ENCODE data around the gene IDH3G.
A peak's percentile ranks its signal among the peaks of the same experiment; 100 is the strongest.
"Not testable (repeated sequence)": the region's sequence is repeated elsewhere in the genome, so short reads cannot be mapped to it uniquely, and the experiment has no call there.

IDH3G gene

DNA sequence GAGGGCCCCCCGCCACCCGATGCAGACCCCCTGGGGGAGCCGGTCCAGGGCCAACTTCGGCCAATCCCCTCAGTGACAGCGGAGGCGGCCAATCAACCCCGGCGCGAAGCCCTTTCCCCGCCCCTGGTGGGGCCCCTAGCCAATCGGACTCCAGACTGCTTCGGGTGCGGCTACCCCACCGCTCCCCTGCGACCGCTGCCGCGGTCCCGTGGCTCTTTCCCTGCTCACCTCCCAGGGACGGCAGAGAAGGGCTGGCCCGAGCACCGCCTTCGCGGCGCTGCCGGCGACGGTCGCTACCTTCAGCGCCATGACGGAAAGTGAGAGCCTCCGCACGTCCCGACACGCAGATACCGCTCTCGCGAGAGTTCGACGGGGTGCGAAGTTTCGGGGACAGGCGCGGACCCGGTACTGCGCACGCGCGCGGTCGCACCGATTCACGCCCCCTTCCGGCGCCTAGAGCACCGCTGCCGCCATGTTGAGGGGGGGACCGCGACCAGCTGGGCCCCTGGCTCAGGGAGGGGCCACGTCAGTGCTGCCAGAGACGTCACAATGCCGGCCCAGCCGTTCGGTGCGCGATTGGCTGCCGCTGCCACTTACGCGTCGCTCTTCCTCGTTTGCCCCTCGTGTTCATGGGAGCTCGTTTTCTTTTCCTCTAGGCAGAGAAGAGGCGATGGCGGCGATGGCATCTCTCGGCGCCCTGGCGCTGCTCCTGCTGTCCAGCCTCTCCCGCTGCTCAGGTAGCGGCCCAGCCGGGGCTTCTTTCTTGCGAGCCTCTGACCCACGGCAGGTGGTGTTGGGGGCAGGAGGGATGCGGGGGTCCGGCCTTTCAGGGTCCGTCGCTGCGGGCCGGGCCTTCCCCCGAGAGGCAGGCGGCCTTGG is at the start of gene IDH3G, which contains the start of gene SSR4:
Gene IDH3G, minus strand, starts transcription at position 358 of the 879 bp plus-strand sequence. Its CDS starts 49 bp downstream, at position 309.
Gene SSR4, plus strand, starts transcription at position 651 of the 879 bp plus-strand sequence. Its CDS starts 20 bp downstream, at position 671.
- DNase-seq (ENCODE audit: low read depth in 2 of 2): peak; percentile 76 to 86

DNA sequence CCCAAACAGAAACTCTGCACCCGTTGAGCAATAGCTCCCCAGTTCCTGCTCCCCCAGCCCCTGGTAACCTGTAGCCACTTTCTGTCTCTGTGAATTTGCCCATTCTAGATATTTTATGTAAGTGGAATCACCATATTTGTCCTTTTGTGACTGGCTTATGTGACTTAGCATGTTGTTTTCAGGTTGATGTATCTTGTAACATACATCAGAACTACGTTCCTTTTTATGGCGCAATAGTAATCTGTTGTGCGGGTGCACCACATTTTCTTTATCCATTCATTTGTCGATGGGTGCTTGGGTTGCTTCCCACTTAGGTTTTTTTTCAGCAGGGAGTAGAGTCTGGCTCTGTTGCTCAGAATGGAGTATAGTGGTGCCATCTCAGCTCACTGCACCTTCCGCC is 42.7 kb upstream of the IDH3G start:
- DNase-seq (ENCODE audit: low read depth in 2 of 2): no peak

DNA sequence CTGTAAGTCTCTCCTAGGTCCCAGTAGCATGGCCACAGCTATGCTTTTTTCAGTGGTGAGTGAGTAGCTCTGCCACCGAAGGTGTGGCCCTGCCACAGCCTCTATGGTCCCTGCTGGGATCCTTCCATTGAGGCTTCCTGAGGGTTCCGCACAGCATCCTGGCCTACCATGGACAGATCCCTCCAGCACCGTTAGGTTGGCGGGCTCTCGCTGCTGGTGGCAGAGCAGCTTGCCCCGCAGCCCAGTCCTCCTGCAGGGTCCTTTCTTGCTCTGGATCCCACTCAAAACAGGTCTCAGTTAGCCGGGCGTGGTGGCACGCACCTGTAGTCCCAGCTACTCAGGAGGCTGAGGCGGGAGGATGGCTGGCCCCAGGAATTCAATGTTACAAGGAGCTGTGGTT is 38.6 kb upstream of the IDH3G start:
- DNase-seq (ENCODE audit: low read depth in 2 of 2): no peak

DNA sequence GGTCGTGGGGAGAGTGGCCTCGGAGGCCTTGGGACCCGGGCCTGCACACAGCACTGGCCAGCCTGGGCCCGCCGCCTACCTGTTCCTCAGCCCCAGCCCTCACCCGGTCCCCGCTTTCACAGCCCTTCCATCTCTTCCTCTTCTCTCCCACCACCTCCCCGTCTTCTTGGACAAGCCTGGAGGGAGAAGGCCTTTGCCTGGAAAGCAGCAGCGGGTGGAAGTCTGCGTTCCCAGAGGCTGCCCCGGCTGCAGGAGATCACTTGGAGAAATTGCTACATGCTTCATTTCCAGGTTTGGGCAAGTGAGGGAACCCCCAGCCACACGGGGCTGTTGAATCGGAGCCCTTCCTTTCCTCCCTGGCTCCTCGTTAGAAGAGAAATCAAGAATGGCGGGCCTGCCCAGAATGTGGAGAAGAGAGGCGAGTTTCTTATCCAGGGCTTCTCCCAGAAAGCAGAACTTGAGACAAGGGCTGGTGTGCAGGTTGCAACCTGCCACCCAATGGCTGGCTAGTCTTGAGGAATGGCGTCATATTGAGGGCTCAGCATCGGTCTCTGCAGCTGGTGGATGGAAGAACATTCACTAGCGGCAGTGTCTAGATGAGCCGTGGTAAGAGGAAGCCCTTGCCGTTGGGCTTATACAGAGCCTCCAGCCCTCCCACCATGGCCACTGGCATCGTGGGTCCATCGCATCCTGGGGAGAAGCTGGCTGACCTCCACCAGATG is 37.4 kb upstream of the IDH3G start:
- no peak for DNase-seq (ENCODE audit: low read depth in 2 of 2)

DNA sequence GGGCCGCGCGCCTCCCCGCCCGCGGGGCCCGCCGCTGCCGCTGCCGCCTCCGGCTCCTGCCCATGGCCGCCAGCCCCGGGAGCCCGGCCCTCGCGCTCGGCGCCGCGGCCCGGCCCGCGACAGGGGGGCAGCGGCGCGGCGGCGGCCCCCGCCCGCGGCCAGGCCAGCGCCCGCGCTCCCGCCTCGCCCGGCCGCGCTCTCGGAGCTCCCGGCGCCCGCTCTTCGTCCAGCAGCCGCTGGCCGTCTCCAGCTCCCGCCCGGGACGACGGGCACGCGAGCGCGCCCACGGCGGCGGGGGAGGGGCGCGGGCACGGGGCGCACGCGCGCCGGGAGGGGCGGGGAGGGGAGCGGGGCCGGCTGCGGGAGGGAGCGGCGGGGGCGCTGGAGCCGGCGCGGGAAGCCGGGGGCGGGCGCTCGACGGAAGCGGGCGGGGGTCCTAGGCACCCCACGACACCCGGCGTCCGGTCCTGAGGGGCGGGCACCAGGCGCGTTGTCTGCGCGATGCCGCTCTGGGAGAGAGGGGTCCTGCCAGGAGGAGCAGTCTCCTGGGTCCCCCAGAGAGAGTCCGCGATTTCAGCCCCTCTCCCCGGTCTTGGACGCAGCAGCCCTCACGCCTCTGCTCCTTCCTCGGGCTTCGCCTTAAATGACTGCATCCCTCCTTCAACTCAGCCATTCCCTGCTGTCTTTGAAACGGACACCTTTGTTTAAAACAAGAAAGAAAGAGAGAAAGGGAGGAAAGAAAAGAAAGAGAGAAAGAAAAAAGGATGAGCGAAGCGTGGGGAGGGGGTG is 36.7 kb upstream of the IDH3G start:
- DNase-seq (ENCODE audit: low read depth in 2 of 2): no peak

DNA sequence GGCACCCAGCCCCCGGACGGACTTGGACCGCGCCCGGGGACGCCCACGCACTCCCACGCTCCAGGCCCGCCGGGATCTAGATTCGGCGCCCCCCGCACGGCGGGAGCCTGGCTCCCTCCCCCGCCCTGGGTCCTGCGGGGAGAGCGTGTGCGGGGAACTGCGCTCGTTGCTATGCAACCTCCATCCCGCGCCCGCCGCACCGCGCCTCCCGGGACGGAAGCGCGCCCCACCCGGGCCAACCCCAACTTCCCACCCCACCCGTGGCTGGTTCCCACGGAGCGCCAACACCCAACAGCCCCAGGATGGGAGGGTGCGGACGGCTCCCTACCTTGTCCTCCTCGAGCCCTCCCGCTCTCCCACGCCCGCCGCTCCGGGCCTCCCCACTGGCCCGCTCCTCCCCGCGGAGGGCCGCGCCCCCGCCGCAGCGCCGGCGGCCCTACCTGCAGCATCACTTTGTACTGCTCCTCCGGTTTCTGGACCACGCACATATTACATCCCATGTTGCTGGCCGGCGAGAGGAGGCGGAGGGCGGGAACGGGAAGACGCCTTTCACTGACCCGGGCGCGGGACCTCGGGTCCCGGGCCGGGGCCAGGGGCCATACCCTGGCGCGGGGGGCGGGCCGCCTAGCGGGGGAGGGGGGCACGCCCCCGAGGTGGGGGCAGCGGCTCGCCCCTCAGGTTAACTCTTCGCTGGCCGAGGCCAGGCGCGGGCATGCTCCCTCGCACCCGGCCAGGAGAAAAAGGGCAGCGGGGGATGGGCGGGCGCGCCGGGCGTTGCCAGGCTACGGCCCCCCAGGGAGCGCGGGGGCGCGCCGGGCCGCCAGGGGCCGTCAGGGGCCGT is 35.8 kb upstream of the IDH3G start, which contains the start of gene PDZD4:
Gene PDZD4, minus strand, starts transcription at position 746 of the 841 bp plus-strand sequence. Its CDS starts 246 bp downstream, at position 500.
- DNase-seq (ENCODE audit: low read depth in 2 of 2): no peak

DNA sequence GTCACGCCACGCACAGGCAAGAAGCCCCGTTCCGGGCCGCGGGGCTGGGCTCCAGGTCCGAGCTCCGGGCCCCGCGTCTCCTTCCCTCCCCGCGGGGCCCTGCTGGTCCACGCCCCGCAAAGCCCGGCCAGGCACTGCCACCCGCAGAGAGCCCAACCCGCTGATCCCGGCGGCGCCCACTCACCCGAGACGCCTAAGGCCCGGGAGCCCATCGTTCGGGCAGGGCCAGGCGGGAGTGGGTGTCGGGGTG is 35.3 kb upstream of the IDH3G start:
- no peak for DNase-seq (ENCODE audit: low read depth in 2 of 2)

DNA sequence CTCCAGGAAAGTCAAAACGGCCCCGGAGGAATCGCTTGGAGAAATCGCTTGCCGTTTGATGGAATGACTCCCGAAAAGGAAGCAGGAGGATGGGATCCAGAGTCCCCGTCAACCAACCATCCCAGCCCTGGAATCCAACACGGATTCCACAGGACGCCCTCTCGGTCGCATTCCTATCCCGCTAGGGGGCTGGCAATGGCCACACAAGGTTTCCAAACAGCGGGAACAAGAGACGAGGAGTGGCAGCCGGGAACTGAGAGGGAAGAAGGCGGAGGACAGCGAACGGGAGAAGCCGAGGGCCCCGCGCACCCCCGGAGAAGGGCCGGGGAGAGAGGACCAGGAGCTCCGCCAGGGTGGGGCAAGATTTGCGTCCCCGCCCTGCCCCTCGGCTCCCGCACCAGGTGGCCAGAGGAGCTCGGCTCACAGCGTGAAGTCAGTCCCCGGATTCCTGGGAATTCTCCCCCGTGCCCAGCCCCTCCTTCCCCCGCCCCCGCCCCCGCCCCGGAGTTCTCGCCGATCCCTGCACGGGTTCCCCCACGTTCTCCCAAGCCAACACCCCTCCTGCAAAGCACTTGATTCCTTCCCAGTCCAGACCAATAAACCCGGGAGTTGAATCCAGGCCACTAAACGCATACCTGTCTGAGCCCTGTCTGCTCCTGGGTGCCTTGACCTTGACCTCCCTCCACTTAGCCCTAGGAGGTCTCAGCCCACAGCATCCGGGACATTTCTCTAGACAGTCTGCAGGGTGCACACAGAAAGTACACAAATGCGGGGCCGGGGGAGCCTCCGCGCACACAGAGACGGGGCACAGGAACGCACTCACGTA is 34.8 kb upstream of the IDH3G start:
- DNase-seq (ENCODE audit: low read depth in 2 of 2): no peak

DNA sequence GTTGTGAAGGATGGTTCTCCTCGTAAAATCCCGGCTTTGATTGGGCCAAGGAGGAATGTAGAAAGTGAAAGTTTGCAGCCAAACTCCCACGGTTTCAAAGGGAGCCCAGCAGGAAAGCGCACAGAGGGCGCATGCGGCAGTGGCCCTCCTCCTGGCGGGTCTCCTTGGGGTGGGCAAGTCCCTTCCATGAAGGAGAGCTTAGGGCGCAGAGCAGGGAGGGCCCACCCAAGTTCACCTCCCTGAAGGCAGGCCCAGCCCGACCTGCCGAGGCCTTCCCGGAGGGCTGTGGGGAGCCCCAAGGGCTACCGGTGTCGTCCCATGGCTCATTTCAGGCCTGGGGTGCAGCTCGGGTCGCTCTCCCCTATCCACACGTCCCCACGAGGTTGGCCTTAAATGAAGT is 34.1 kb upstream of the IDH3G start:
- DNase-seq (ENCODE audit: low read depth in 2 of 2): no peak

DNA sequence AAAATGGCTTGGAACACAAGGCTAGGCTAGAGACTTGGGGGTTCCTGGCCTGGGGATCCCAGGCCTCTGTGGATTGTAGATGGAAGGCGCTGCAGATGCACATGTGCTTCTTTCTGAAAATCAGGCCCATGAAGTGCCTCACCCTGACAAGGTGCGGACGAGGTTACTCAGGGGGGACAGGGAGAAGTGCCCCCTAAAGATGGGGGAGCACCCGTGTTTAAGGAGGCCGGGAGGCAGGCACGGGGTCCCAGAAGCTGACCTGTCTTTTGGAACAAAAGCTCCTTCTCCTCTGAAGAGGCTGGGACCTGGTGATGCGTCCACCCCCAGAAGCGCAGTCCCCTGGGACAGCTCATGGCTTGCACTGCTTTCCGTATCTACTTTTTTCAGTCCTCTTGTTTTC is 33.7 kb upstream of the IDH3G start:
- DNase-seq (ENCODE audit: low read depth in 2 of 2): no peak

DNA sequence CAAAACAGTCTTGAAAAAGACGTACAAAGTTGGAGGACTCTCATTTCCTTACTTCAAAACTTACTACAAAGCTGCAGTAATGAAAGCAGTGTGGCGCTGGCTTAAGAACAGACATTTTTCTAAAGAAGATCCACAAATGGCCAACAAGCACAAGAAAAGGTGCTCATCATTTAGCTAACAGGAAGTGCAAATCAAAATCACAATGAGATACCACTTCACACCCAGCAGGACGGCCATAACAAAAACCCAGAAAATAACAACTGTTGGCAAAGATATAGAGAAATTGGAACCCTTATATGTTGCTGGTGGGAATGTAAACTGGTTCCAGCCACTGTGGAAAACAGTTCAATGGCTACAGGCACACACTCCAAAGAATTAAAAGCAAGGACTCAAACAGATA is 32.8 kb upstream of the IDH3G start:
- no peak for DNase-seq (ENCODE audit: low read depth in 2 of 2)

DNA sequence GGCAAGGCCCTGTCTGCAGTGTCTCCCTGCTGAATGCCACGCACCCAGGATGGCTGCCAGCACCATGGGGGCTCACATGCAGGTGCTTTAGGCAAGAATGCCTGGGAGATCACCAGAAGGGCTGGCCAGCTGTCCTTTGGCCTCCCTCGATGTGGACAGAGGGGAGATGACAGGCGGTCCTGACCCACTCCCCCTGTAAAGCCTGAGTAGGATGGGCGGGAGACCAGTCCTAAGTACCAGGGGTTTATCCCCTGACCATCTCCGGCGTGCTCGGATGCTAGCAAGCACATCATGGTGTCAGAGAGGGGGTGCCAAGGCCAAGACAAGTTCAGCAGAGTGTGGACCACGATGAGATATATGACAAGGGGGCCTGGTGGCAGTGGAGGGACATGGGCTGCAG is 30.9 kb upstream of the IDH3G start:
- no peak for DNase-seq (ENCODE audit: low read depth in 2 of 2)

DNA sequence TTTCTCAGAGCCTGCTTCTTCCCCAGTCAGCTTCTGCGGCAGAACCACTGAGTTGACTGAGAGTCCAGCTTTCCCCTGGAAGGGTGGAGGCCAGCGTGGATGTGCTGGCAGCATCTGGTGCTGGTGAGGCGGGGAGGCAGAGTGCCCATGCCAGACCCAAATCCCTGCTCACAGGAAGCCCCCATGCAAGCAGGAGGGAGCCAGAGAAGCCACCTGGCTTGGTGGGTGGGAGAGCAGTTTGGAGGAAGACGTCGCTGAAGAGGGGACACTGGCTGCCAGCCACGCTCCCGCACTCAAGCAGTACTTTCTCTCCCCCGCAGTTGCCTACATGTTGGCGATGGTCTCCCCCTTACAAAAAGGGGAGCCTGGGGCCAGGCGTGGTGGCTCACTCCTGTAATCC is 30.2 kb upstream of the IDH3G start:
- DNase-seq (ENCODE audit: low read depth in 2 of 2): no peak

DNA sequence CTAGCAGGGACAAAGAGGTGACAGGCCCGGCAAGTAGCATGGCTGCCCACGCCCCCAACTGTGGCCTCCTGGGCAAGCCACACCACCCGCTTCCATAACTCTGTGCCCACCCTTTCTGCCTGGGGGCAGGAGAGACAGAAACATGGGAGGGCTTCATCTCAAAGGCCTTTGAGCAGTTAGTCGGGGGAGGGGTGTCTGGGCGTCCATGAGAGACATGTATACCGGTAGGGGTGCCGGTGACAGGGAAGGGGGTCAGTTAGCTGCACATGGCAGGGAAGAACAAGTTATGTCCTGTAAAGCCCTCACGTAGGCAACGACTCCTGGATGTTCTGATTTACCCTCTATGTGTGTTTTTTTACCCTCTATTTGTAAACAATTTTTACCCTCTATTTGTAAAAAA is 26.9 kb upstream of the IDH3G start:
- no peak for DNase-seq (ENCODE audit: low read depth in 2 of 2)

DNA sequence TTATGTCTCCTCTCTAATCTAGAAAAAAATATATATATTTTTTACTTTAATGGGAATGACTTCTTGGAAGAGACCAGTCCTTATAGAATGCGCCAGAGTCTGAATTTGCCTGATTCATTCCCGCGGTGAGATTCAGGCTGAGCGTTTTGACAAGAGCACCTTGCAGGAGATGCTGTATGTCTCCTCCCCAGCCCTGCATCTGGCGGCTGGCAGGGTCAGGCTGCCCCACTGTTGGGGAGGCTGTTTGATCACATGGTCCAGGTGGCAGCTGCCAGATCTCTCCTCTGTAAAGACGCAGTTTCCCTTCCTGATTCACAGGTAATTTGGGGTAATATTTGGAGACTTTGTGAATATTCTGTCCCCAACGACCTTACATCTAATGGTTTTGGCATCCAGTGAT is 26.4 kb upstream of the IDH3G start:
- DNase-seq (ENCODE audit: low read depth in 2 of 2): no peak

DNA sequence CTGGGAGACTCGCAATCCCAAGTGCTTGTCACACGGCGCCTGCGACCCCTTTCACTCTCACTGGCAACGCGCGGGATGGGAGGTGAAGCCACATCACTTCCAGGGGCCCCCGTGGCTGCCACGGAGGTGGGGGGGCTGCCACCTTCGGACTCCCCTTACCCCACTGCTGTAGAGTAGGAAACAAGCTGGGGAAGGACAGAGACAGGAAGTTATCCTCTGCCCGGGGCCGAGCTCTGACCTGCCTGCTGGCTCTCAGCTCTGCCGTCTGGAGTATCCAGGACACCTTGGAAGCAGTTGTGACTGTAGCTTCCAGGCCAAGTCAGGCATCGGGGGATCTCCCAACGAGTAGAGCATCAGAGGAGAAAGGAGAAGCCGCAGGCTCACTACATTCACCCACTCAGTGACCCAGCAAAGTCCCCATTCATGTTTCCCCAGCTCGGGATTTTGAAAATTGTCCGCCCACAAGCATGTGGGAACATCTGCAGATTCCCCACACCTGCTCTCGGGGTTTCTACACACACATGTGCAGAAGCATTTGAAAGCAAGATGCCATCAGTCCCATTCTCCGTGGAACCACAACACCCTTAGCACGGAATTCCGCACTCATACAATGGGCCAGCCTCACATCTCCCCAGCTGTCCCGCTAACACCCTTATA is 25.3 kb upstream of the IDH3G start:
- no peak for DNase-seq (ENCODE audit: low read depth in 2 of 2)

DNA sequence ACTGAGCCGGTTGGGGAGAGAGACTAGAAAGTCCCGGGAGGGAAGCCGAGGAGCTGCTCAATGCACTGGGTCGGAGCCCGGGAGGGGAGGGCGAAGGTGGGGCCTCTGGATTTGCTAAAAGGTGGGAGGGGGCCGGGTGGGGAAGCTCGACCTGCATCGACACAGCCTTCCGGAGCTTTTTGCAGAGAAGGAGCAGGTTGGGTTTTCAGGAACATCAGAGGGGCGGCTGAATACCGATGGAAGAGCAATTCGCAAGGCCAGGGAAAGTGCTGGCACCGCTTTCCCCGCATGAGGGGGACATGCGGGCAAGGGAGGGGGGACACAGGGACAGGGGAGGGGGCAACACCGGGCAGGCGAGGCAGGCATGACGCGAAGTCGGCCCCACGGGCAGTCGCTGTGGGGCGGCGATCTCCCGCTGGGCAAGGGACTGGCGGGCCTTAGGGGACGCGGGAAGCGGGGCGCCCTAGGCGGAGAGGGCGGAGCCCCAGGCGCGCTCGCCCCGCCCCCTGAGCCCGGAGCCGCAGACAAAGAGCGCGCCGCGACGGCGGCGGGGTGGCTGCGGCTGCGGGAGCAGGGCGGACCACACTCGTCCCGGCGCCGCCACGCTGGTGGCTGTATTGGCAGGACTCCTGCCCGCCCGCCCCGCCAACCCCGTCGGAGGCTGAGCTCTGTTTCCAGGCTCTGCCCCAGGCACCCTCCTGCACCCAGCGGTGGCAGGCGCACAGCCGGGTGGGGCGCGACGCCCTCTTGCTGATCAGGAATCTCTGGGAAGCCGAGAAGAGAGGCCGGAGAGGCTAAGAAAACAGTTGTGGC is 24.6 kb upstream of the IDH3G start:
- peak; percentile 17 to 34 for DNase-seq (ENCODE audit: low read depth in 2 of 2)

DNA sequence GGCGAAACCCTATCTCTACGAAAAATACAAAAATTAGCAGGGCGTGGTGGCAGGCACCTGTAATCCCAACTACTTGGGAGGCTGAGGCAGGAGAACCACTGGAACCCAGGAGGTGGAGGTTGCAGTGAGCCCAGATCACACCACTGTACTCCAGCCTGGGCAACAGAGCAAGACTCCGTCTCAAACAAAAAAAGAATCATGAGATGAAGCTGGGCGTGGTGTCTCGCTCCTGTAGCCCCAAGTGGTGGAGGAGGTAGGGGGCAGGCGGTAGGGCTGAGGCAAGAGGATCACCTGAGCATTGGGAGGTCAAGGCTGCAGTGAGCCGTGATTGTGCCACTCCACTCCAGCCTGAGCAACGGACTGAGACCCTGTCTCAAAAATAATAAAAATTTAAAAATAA is 23.9 kb upstream of the IDH3G start:
- DNase-seq (ENCODE audit: low read depth in 2 of 2): not testable (repeated sequence)
